Body of pancreas (tissue), 4 donors: Measurements from ENCODE around the gene EDARADD. TPM values are rescaled to one million over a fixed set of nuclear protein-coding genes. Genes with fewer than 3 reads are reported as not detected.

Experiments used
- ATAC-seq: fragments of 150-250 bp; one replicate; pipeline ENCODE4 v1.9.1; 2016
- DNase-seq, 4 donors: peaks; one replicate each; pipeline ENCODE4 v3.0.0-alpha.2; 2019
- H3K27ac ChIP-seq, 4 donors: fragments of 200-600 bp; sonication (generic); 1 replicate in 3 of 4; 2 replicates in 1 of 4; pipeline versions ENCODE4 v1.5.1 to v1.6.1; 2016 to 2019; ENCODE audit warnings: mild to moderate bottlenecking in 1 of 4, mixed read lengths in 1 of 4, moderate library complexity in 1 of 4
- H3K27me3 ChIP-seq, 2 donors: fragments of 200-600 bp; sonication (generic); one replicate each; pipeline ENCODE4 v1.6.0; 2016; ENCODE audit warnings: mild to moderate bottlenecking in 1 of 2
- H3K36me3 ChIP-seq, 2 donors: fragments of 200-600 bp; sonication (generic); replicated peaks in 1 of 2; 2 replicates each; pipeline ENCODE4 v1.5.1; 2016; ENCODE audit warnings: low read depth in 2 of 2; ENCODE audit not compliant: insufficient read depth in 1 of 2
- H3K4me1 ChIP-seq: fragments of 200-600 bp; sonication (generic); one replicate; pipeline ENCODE4 v1.6.0; 2016
- H3K4me3 ChIP-seq, 2 donors: fragments of 200-600 bp; sonication (generic); 1 replicate in 1 of 2; 2 replicates in 1 of 2; pipeline ENCODE4 v1.5.1; 2016 to 2019
- H3K9me3 ChIP-seq, 3 donors: fragments of 200-600 bp; sonication (generic); 1 replicate in 2 of 3; 2 replicates in 1 of 3; pipeline ENCODE4 v1.5.1; 2016
- POLR2A ChIP-seq, 3 donors: fragments of 450-650 bp; IDR thresholded peaks; one replicate each; pipeline ENCODE4 v1.6.1; 2016; ENCODE audit warnings: antibody characterized with exemption in 3 of 3, mild to moderate bottlenecking in 2 of 3
- WGBS, 2 donors: methylation state at CpG; one replicate each; pipeline ENCODE4 v1.1.5; 2017; 5-methylcytosine and 5-hydroxymethylcytosine counted together
- intact Hi-C: fragments of 100-400 bp; cut with DNase I; formaldehyde crosslinking; loops from one replicate; pipeline ENCODE4 v1.15.1; 2023
- total RNA-seq, 2 donors: library from RNA; depleted of rRNA; stranded (reverse); fragments of >200 nt; gene quantifications; one replicate each; pipeline ENCODE4 v1.1.0, GENCODE V29; 2016
- TF ChIP-seq, protein P1 (sequence below), 7 experiments: fragments of 450-650 bp in 4 of 7; fragments of 200-600 bp in 3 of 7; sonication (generic) in 3 of 7; IDR thresholded peaks; one replicate each; pipeline ENCODE4 v1.5.1; 2016 to 2019; ENCODE audit warnings: antibody characterized with exemption in 7 of 7

Gene EDARADD
- total RNA-seq, 2 donors from 2014 or later: 2.9 to 8.9 TPM

DNA sequence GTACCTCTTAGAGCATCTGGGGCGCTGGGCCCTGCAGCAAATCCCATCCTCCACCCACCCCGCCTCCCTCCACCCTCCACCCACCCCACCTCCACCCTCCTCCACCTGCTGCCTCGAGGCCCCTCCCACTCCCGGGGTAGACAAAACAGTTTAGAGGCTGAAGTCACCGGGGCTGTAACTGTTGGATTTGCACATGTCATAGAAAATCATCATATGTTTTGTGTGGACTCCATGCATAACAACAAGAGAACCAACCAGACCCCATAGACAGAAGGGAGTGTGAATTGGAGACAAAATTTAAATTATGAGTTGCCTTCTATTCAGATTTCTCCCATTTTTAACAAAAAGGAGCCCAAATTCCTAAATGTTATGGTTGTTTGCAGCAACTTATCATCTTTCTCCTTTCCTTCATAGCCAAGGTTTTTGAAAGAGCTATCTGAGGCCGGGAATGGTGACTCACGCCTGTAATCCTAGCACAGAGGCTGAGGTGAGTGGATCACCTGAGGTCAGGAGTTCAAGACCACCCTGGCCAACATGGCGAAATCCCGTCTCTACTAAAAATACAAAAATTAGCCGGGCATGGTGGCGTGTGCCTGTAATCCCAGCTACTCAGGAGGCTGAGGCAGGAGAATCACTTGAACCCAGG, 101.5 kb downstream of the EDARADD start:
- intact Hi-C loops: no loop called here
- no peak for ATAC-seq
- WGBS, 2 donors: 71 to 72% methylated on average over 10 of the region's 11 CpGs

GRCh38 chr1:236497908-236498307, 103.8 kb downstream of the EDARADD start:
- H3K27me3 ChIP-seq: no peaks in the 10 kb centered on the region
- H3K27ac ChIP-seq: no peak overlapping the region
- TF ChIP-seq, protein P1, sequence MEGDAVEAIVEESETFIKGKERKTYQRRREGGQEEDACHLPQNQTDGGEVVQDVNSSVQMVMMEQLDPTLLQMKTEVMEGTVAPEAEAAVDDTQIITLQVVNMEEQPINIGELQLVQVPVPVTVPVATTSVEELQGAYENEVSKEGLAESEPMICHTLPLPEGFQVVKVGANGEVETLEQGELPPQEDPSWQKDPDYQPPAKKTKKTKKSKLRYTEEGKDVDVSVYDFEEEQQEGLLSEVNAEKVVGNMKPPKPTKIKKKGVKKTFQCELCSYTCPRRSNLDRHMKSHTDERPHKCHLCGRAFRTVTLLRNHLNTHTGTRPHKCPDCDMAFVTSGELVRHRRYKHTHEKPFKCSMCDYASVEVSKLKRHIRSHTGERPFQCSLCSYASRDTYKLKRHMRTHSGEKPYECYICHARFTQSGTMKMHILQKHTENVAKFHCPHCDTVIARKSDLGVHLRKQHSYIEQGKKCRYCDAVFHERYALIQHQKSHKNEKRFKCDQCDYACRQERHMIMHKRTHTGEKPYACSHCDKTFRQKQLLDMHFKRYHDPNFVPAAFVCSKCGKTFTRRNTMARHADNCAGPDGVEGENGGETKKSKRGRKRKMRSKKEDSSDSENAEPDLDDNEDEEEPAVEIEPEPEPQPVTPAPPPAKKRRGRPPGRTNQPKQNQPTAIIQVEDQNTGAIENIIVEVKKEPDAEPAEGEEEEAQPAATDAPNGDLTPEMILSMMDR (IDR thresholded peaks at IDR 0.05): no peak
- TF ChIP-seq POLR2A (IDR thresholded peaks at IDR 0.05): no peak
- H3K4me3 ChIP-seq: no peak overlapping the region
- H3K4me1 ChIP-seq: peaks cover 7% of the 10 kb centered on the region
- no peaks in the 10 kb centered on the region for H3K9me3 ChIP-seq
- ATAC-seq: no peak
- intact Hi-C loops: no loop called here
- DNase-seq: no peak
- H3K36me3 ChIP-seq: no peaks in the 10 kb centered on the region
- WGBS, 2 donors: 56 to 72% methylated on average over 6 of the region's 6 CpGs

More for the DNA sequence above, 101.5 kb downstream of the EDARADD start:
- H3K27me3 ChIP-seq: no peaks in the 10 kb centered on the region
- TF ChIP-seq, protein P1 (IDR thresholded peaks at IDR 0.05): no peak
- TF ChIP-seq POLR2A (IDR thresholded peaks at IDR 0.05): no peak
- H3K9me3 ChIP-seq: no peaks in the 10 kb centered on the region
- no peaks in the 10 kb centered on the region for H3K36me3 ChIP-seq
- no peaks in the 10 kb centered on the region for H3K4me1 ChIP-seq
- DNase-seq: no peak
- no peak overlapping the region for H3K27ac ChIP-seq
- H3K4me3 ChIP-seq: no peak overlapping the region

DNA sequence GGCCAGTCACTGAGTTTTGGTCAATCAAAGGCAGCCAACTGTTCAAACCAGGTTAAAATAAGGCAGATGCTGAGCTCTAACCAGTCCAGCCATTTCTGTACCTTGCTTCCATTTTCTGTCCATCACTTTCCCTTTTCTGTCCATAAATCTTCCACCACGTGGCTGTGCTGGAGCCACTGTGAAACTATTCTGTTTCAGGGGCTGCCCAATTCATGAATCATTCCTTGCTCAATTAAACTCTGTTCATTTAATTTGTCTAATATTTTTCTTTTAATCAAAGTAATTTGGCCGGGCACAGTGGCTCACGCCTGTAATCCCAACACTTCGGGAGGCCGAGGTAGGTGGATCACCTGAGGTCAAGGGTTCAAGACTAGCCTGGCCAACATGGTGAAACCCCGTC, 107.0 kb downstream of the EDARADD start:
- Histone ChIP-seq H3K27me3 (no peaks in the 10 kb centered on the region), H3K36me3 (no peaks in the 10 kb centered on the region), H3K27ac (no peak overlapping the region), H3K4me1 (peaks cover 16% of the 10 kb centered on the region), H3K9me3 (no peaks in the 10 kb centered on the region), H3K4me3 (no peak overlapping the region)
- WGBS, 2 donors: 90 to 92% methylated on average over 6 of the region's 6 CpGs
- TF ChIP-seq, protein P1 (IDR thresholded peaks at IDR 0.05): no peak
- no peak for TF ChIP-seq POLR2A (IDR thresholded peaks at IDR 0.05)
- no peak for DNase-seq
- intact Hi-C loops: no loop called here
- ATAC-seq: no peak

- ATAC-seq (no peak), DNase-seq (no peak)
- TF ChIP-seq, protein P1 (IDR thresholded peaks at IDR 0.05): no peak
- no peak for TF ChIP-seq POLR2A (IDR thresholded peaks at IDR 0.05)
- 27 to 42% methylated on average over 2 of the region's 2 CpGs for whole genome bisulfite sequencing, 2 donors
- Histone ChIP-seq H3K27ac (peak overlapping the region; percentile 11 to 87 (median 78)), H3K36me3 (no peaks in the 10 kb centered on the region), H3K9me3 (no peaks in the 10 kb centered on the region), H3K4me3 (no peak overlapping the region), H3K27me3 (no peaks in the 10 kb centered on the region), H3K4me1 (peaks cover 30% of the 10 kb centered on the region)
- intact Hi-C loops: no loop called here
Measured at GRCh38 chr1:236502579-236502971, 108.5 kb downstream of the EDARADD start.
